HG03108 (cell line): ENCODE measurements around the gene NOC2L.
A peak's percentile ranks its signal among the peaks of the same experiment; 100 is the strongest.
"Not testable (repeated sequence)": the region's sequence is repeated elsewhere in the genome, so short reads cannot be mapped to it uniquely, and the experiment has no call there.

ENCODE experiments used
- ATAC-seq: cut with Tn5 transposase; IDR thresholded peaks from one replicate; pipeline ENCODE4 v1.9.1; 2021; ENCODE audit warnings: moderate library complexity; ENCODE audit not compliant: unreplicated experiment

NOC2L gene

DNA sequence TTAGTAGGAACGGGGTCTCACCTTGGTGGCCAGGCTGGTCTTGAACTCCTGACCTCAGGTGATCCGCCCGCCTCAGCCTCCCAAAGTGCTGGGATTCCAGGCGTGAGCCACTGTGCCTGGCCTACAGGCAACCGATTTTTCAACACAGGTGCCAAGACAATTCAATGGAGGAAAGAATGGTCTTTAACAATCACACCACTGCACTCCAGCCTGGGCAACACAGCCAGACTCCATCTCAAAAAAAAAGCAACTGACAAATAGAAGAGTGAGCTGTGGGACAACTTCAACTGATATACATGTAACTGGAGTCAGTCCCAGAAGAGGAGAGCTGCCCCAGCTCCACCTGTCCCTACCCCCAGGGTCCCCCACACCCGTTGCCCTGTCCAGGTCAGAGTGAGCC is 35.5 kb upstream of the NOC2L start:
- ATAC-seq, result not testable (repeated sequence)

DNA sequence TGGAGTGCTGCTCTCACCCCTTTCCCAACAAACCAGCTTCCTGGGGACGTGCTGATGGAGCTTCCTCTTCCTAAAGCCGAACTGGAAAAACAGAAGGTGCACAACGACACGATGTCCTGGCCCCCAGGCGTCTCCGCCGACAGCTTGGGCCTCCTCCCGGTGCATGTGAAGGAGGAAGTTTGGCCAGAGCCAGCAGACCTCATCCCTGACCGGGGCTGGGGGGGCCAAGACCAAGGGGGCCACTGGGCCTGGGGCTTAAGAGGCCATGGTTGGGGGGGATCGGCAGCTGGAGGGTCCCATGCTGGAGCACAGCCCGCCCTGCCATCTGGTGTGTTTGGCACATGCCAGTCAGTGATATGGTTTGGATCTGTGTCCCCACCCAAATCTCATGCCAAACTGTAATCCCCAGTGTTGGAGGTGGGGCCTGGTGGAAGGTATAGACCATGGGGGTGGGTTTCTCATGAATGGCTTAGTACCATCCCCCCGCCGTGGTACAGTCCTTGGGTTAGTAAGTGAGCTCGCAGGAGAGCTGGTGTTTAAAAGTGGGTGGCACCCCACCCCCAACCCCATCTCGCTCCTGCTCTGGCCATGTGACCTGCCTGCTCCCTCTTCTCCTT is 34.4 kb upstream of the NOC2L start:
- no peak for ATAC-seq

DNA sequence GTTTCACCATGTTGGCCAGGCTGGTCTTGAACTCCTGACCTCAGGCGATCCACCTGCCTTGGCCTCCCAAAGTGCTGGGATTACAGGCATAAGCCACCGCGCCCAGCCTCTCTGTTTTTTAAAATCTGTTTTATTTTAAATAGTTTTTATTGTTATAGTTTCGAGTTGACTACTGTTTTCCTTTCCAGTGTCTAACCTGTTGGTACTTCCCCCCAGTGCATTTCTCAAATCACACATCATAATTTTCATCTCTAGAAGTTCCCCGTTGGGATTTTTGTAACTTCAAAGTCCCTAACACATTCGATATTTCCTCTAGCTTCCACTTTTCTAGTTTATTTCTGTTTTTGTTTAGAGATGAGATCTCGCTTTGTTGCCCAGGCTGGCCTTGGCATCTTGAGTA is 33.3 kb upstream of the NOC2L start:
- ATAC-seq, result no peak

DNA sequence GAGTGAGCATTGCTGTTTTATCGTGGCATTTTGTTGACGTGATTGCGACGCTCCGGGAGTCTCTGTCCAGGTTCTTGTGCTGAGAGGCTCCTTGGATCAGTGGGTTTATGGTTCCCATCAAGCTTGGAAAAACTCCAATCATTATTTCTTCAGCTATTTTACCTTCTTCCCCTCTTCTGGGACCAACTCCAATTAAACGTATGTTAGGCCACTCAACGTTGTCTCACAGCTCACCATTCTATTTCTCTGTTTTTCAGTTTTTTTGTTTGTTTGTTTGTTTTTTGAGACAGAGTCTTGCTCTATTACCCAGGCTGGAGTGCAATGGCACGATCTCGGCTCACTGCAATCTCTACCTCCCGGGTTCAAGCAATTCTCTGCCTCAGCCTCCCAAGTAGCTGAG is 32.8 kb upstream of the NOC2L start:
- ATAC-seq, result no peak

DNA sequence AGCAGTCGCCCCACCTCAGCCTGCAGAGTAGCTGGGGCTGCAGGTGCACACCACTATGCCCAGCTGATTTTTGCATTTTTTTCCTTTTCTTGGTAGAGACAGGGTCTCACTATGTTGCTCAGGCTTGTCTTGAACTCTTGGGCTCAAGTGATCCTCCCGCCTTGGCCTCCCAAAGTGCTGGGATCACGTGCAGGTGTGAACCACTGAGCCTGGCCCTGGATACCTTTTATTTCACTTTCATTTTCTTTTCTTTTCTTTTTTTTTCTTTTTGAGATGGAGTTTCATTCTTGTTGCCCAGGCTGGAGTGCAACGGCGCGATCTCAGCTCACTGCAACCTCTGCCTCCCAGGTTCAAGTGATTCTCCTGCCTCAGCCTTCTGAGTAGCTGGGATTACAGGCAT is 32.2 kb upstream of the NOC2L start:
- ATAC-seq, result not testable (repeated sequence)

DNA sequence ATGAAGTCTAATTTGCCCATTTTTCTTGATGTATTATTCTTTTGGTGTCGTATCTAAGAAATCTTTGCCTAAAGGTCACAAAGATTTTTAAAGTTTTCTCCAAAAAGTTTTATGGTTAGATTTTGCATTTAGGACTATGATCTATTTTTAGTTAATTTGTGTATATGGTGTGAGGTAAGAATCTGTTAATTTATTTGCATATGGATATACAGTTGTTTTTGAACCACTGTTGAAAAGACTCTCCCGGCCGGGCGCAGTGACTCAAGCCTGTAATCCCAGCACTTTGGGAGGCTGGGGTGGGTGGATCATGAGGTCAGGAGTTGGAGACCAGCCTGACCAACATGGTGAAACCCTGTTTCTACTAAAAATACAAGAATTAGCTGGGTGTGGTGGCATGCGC is 29.0 kb upstream of the NOC2L start:
- not testable (repeated sequence) for ATAC-seq

DNA sequence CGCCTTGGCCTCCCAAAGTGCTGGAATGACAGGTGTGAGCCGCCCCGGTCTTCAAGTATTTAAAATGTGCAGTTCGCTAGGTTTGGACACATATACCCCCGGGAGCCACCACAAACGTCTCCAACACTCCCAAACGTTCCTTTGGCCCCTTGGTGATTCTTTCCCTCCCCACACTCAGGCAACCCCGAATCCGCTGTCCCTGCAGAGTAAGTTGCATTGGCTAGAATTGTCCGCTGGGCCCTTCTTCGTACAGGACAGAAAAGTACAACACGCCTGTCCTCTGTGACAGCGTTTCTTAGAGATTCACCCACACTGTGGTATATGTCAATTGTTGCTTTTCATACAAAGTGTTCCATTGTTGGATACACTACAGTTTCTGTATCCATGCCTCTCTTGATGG is 26.1 kb upstream of the NOC2L start:
- no peak for ATAC-seq

DNA sequence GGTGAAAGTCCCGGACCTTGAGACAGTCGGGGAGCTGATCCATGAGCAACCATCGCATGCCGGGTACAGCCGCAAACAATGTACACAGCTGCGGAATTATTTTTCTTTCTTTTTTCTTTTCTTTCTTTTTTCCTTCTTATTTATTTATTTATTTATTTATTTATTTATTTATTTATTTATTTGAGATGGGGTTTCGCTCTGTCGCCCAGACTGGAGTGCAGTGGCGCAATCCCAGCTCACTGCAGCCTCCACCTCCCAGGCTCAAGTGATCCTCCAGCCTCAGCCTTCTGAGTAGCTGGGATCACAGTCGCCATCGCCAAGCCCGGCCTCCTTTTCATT is 25.4 kb upstream of the NOC2L start:
- no peak for ATAC-seq

DNA sequence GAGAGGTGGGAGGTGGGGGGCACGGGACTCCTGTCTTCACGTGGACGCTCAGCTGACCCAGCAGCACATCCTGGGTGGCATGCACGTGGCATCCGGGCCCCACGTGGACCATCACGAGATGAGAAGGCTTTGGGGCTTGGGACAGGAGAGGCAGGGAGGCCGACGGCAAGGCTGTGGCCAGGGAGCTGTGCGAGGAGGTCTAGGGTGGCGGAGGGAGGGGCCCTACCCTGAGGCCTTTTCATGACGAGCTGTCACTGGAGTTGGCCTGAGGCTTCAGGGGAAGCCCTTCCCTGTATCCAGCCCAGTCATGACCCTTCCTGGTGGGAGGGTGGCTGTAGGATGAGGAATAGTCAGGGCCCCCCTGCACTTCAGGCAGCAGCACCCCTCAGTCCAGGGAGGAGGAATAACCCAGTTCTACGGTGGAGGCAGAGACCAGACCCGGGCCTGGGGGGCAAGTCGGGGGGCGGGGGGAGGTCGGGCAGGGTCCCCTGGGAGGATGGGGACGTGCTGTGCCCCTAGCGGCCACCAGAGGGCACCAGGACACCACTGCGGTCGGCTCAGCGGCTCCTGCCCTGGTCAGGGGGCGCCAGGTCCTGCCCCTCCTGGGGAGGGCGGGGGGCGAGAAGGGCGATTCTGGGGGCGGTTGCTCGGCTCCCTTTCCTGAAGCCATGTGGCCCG is 24.9 kb upstream of the NOC2L start:
- no peak for ATAC-seq

DNA sequence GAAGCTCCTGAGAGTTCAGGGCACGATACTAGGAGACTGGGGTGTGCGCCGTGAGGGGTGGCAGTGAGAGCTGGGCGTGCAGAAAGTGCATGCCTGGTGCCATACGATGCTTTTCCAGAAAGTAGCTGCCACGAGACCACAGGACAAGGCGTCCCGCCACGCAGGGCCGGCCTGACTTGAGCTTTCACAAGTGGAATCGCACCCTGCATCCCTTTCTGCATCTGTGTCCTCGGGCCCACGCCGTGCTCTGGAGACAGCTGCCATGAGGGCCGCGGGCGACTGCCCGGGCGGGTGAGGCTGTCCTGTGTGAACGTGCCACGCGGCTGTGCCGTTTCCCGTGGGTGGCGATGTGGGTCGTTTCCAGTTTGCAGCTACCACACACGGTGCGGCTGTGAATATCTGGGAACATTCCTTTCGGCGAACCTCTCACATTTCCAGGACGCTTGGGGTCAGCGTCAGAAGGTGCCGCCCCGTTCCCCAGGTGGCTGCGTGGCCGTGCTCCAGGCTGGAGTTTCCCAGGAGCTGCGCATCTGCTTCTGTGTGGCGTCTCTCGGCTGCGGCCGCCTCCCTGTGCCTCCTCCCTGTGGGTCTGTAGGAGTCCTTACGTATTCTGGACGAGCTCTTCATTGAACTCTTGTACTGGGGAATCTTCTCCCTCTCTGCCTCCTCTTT is 23.8 kb upstream of the NOC2L start:
- no peak for ATAC-seq

DNA sequence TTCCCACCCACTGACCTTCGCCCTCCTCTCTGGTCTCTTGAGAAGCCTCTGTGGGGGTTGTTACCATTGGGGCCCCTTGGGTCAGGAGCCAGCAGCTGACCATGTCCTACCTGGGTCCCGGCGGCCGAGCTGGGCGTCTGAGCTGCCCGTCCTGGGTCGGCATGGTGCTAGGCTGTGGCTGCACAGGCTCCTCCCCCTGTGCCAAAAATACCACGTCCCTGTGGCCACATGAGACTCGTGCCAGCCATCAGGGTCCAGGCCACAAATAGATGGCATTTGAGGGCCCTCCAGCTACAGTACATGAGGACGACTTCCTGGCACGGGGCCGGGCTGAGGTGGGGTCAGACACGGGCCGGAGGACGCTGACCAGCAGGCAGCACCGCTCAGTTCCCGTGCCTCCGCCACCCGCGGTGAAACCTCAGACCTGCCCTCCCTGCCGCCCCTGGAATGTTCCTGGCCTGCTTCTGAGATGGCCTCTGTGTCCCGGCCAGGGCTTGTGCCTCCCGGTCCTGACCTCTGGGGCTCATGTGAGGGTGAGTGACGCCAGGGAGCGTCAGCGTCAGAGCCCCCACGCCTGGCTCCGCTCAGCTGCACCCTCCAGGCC is 23.0 kb upstream of the NOC2L start, which contains the start of gene PERM1:
PERM1 (minus strand) TSS at position 139 of the 604 bp plus-strand sequence. CDS start 1,064 bp downstream, outside the sequence.
- ATAC-seq, result no peak

DNA sequence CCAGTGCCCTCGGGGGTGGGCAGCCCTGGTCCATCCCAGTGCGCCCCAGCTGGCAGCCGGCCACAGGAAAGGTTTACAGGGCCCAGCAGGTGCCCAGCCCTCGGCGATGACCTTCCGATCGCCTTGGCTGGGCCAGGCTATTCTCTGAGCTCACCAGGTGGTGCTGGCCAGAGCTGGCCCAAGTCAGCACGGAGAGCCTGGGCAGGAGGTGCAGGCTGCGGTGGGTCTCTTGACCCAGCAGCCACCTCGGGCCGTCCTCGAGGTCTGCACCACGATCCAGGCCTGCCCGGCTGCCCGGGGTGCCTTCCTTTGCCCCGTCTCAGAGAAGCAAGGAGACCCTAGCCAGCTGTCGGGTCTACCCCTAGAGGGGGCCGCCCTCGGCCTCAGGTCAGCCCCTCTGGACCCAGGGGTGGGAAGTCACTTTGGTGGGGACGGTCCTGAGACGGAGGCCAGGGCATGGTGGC is 22.5 kb upstream of the NOC2L start:
- ATAC-seq, result no peak

DNA sequence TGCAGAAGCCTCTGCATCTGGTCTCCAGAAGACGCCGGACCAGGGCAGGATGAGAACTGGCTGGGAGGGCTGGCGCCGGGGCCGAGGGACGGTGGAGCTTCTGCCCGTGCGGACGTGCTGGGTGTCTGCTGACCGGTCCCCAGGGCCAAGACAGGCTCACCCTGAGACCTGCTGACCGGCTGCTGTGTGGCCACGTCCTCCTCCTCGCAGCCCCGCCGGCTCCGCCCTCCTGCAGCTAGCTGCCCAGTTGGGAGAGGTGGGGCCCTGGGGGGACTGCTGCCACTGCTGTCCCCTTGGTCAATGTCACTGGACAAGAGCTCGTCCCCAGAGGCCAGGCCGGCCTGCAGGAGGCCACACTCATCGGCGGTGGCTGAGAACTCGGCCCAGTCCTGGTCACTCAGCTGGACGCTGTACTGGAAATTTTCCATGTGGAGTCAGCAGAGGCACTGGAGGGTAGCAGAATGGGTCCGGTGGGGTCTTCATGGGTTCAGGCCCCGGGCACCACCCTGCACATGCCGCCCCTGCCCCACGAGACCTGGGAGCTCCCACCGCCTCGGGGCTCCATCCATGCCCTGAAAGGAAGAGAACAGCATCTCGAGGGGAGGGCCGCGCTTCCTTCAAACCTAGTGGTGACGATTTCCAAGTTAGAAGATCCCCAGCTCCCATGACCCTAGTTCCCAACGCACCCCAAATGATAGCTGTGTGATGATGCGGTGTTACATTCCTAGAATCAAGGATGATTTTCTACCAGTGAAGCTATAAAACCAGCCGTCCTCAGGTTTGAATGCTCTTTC is 21.7 kb upstream of the NOC2L start:
- no peak for ATAC-seq

DNA sequence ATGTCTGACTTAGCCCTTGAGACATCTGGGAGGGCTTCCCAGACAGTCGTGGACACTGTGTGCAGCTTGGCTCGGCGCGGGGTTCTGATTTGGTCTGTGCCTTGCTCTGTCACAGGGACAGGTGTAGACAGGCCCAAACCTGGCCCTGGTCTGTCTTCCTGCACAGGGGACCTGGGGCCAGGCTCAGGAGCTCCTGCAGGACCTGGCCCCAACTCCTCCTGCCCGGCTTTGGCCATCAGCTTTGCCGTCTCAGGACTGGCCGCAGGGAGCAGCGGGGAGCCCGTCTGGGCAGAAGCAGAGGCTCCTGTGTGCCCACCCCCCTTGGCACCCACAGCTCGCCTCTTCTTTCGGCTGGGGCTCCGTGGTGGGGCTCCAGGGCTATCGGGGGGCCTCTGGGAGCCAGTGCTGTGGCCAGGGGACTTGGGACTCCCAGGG is 21.1 kb upstream of the NOC2L start:
- no peak for ATAC-seq

DNA sequence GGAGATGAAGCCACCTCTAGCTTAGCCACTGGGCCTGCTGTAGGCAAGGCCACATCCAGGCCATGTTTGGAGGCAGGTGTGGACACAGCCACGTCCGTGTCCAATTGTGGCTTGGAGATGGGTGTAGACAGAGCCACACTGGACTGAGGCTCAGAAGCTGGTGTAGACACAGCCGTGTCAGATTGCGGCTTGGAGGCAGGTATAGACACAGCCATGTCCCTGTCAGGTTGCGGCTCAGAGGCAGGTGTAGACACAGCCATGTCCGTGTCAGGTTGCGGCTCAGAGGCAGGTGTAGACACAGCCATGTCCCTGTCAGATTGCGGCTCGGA is 20.7 kb upstream of the NOC2L start:
- no peak for ATAC-seq

DNA sequence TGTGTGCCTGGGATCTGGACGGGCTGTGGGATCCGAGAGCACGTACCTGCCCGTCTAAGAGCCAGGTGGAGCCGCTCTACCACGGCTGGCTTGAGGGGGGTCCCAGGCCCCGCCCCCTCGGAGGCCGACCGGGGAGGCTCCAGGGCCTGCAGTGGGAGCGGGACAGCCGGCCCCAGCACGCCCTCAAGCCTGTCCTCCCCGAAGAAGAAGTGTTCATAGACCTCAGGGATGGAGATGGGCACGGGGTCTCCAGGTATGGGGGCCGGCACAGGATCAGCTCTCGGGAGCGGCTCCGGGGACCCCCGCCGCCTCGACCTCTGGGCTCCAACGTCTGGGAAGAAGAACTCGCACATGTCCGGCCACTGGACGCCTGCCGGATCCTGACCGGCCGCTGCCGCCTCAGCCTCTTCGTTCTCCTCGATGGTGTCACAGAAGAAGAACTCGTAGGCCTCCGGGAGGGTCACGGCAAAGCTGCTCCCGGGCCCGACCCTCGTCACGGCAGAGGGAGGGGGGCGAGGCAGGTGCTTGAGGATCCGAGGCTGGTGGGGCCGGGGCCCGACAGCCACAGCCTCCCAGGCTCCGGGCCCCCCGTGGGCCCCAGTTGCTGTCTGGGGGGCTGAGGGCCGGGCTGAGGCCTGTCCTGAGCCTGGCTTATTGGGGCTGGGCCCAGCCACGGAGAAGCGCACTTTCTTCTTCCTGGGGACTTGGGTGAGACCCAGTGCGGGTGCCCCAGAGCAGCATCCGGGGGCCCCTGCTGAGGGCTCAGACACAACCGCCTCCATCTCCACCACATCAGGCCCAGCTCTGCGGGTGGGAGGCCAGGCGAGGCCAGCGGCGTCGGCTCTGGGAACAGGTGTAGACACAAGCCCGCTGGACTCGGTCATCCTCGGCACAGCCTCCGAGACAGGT is 20.0 kb upstream of the NOC2L start:
- no peak for ATAC-seq

DNA sequence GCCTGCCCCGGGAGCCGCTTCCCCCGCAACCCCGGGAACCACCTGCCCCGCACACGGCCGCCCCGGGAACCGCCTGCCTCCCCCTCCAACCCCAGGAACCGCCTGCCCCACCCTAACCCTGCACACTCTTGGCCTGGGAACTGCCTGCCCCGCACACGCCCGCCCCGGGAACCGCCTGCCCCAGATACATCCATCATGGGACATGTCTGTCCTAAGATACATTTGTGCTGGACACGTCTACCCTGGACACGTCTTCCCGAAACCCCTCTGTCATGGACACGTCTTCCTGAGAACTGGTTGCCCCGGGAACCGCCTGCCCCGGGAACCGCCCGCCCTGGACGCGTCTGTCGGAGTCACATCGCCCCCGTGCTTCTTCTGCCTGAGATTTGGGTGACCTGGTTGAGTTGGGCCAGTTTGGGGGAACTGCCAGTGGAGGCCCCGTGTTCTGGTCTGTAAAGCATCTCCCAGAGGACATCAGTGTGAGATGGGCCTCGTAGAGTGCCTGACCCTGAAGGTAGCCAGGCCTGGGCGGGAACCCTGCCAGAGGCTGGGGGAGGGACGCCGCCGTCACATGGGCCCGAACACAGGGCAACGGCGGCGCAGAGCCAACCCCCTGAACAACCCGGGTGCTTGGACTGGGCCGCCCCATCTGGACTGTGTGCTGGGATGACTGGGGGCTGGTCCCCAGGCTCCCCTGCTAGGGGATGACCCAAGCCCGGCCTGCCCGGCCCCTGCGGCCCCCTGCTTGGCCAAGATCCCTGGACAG is 19.2 kb upstream of the NOC2L start:
- no peak for ATAC-seq

DNA sequence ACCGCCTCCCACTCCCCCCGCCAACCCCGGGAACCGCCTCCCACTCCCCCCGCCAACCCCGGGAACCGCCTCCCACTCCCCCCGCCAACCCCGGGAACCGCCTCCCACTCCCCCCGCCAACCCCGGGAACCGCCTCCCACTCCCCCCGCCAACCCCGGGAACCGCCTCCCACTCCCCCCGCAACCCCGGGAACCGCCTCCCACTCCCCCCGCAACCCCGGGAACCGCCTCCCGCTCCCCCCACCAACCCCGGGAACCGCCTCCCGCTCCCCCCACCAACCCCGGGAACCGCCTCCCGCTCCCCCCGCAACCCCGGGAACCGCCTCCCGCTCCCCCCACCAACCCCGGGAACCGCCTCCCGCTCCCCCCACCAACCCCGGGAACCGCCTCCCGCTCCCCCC is 17.7 kb upstream of the NOC2L start:
- not testable (repeated sequence) for ATAC-seq

DNA sequence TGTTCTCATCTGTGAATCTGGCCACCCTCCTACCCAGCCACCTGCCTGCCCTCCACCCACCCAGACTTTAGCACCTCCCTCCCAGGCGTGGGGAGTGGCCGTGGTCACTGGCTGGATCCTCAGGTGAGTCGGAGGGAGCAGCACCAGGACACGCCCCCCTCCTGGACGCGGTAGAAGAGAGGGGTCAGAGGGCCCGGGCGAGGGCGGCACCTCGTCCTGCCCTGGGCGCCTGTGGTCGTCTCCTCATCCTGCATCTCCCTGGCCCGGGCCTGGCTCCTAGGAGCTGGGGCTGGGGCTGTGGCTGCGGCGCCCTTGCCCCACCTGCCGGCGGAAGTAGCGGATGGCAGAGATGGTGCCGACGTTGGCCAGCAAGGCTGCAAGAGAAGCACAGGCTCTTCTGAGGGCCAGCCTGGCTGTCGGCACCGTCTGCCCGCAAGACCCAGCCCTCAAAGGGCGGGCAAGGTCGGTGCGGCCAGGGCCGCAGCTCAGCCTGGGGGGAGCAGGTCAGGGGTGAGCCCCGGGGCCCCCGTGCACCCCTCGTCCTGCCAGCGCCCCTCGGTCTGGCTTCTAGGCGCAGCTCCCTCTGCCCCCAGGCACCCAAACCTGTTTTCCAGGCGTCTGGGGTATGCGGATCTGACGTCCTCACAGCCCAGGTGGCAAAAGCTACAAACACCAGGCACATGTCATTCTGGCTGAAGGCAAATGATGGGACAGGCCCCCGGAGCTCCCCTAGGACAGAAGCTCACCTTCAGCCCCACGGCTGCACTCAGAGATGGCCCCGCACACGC is 17.0 kb upstream of the NOC2L start:
- peak; percentile 59 for ATAC-seq
